Measurements from ENCODE around the gene KCNC3.

DNA sequence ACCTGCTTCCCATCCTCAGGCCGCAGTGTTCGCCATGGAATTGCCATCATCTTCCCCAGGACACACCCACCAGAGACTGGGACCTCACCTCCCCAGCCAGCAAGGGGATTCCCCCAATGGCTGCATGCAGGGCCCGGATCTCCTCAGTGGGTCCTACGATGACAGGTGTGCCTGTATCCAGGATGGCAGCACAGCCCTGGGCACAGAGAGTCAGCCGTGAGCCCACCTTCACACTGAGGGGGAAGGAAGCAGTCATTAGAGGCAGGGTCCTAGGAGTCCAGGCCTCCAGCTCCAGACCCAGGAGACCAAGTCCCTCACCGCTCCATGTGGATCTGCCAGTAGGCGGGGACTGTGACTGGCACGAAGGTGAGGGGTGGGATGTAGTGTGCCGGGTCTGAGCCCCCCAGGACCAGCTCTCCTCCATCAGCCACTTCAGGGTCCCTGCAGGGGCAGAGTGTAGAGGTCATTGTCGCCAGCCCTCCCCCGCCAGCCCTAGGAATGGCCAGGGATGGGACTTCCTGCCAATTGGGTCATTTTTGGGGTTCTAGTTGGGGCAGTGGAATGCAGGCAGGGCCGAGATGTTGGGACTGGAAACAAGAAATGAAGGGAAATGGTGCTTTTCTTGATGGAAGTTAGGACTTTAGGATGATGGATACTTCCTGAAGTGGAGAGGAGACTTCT lies 5.7 kb upstream of the KCNC3 start:
- TF ChIP-seq, protein P1, sequence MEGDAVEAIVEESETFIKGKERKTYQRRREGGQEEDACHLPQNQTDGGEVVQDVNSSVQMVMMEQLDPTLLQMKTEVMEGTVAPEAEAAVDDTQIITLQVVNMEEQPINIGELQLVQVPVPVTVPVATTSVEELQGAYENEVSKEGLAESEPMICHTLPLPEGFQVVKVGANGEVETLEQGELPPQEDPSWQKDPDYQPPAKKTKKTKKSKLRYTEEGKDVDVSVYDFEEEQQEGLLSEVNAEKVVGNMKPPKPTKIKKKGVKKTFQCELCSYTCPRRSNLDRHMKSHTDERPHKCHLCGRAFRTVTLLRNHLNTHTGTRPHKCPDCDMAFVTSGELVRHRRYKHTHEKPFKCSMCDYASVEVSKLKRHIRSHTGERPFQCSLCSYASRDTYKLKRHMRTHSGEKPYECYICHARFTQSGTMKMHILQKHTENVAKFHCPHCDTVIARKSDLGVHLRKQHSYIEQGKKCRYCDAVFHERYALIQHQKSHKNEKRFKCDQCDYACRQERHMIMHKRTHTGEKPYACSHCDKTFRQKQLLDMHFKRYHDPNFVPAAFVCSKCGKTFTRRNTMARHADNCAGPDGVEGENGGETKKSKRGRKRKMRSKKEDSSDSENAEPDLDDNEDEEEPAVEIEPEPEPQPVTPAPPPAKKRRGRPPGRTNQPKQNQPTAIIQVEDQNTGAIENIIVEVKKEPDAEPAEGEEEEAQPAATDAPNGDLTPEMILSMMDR (conservative IDR thresholded peaks at IDR 0.05; ENCODE audit: low read length), result no peak
- TF ChIP-seq EZH2phosphoT487 (IDR thresholded peaks at IDR 0.05; ENCODE audit: borderline replicate concordance, low read depth, low read length), result no peak
